IPS-20b (cell line): Measurements from ENCODE around the gene ARSB.
"Not testable (repeated sequence)": the region's sequence is repeated elsewhere in the genome, so short reads cannot be mapped to it uniquely, and the experiment has no call there.

Experiments used
- H3K27ac ChIP-seq: one replicate; pipeline ENCODE4 v1.5.1; 2013; ENCODE audit warnings: low read length
- H3K27me3 ChIP-seq: 2 replicates; pipeline ENCODE4 v1.6.1; 2013; ENCODE audit warnings: mild to moderate bottlenecking, low read length, inconsistent platforms; ENCODE audit not compliant: insufficient read depth
- H3K36me3 ChIP-seq: 2 replicates; pipeline ENCODE4 v1.6.1; 2013; ENCODE audit warnings: low read depth, mild to moderate bottlenecking, inconsistent platforms, low read length, moderate library complexity; ENCODE audit not compliant: insufficient read depth
- H3K4me1 ChIP-seq: 2 replicates; pipeline ENCODE4 v1.6.1; 2013; ENCODE audit warnings: mild to moderate bottlenecking, control low read depth, inconsistent platforms, low read length, moderate library complexity; ENCODE audit not compliant: insufficient read depth
- H3K4me3 ChIP-seq: 2 replicates; pipeline ENCODE4 v1.5.1; 2013; ENCODE audit warnings: mild to moderate bottlenecking, low read length, inconsistent platforms
- H3K9ac ChIP-seq: 2 replicates; pipeline ENCODE4 v1.6.1; 2013; ENCODE audit warnings: low read depth, mild to moderate bottlenecking, inconsistent platforms, low read length, moderate library complexity
- H3K9me3 ChIP-seq: 2 replicates; pipeline ENCODE4 v1.6.1; 2013; ENCODE audit warnings: mild to moderate bottlenecking, low read depth, low read length, inconsistent platforms; ENCODE audit not compliant: insufficient read depth

Gene ARSB

DNA sequence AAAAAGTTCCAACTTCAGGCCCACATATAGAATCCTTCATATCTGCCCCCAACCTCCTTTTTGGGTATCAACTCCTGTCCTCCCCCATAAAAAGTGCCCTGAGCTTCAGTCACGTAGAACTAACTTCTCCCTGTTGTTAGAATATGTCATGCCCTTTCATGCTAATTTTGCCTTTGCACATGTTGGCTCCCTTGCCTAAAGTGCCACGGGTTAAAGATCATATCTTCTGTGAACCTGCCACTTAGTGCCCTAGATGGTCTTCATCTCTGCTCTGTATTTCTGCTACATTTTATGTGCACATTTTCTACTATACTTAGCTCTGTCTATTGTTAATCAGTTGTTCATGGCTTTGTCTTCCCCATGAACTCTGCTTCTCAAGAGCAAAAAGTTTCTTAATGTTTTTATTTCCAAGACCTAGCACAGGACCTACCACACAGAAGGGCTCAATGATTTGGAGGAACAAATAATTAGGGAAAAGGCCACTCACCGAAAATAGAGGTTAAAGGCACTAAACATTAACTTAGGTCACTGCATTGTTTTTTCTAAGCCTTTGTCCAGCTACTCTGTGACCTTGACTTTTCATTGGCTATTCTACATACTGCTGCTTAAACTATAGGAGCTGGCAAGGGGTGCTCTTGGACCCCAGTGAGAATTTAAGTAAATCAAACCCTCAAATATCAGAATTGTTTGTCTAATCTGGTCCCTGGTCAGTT lies 94.3 kb downstream of the ARSB start:
- no peaks in the 10 kb centered on the region for H3K4me1 ChIP-seq

DNA sequence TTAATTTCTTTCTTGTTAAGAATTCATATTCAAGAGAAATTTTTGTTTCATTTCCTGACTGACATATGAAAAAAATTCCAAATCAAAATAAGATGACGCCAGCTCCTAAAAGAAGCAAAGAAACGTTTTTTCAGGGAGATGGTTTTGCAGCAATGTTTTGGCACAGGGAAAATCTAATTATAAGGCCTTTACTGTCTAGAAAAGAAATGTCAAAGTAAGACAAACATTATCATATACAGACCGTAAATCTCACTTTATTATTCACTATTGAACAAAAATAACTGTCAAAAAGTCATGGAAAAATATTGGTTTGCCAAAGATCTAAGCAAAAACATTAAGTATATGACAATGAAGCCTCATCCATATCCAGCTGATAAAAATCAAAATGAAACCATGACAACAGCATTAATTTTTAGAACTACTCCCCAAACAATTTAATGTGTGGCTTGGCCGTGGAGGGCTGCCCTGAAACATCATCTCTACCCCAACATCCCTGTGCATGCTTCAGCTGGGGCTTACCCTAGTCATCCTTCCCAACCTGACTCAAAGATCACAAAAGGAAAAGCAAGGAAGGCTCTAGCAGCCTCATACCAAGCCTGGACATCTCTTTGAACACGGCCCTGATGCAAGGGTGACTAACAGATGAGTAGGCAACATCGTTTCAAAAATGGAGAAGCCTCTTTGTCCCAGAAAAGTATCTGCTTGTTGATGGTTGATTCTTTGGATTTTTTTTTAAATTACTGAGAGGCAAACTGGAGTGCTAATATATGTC lies 95.6 kb downstream of the ARSB start:
- Histone ChIP-seq H3K27ac (no peak overlapping the region), H3K9me3 (no peaks in the 10 kb centered on the region), H3K4me3 (no peak overlapping the region), H3K36me3 (no peaks in the 10 kb centered on the region), H3K27me3 (no peaks in the 10 kb centered on the region), H3K9ac (no peak overlapping the region), H3K4me1 (no peaks in the 10 kb centered on the region)

More for the DNA sequence above, 94.3 kb downstream of the ARSB start:
- Histone ChIP-seq H3K9me3 (no peaks in the 10 kb centered on the region), H3K9ac (no peak overlapping the region), H3K27ac (no peak overlapping the region), H3K4me3 (no peak overlapping the region), H3K27me3 (no peaks in the 10 kb centered on the region), H3K36me3 (no peaks in the 10 kb centered on the region)

DNA sequence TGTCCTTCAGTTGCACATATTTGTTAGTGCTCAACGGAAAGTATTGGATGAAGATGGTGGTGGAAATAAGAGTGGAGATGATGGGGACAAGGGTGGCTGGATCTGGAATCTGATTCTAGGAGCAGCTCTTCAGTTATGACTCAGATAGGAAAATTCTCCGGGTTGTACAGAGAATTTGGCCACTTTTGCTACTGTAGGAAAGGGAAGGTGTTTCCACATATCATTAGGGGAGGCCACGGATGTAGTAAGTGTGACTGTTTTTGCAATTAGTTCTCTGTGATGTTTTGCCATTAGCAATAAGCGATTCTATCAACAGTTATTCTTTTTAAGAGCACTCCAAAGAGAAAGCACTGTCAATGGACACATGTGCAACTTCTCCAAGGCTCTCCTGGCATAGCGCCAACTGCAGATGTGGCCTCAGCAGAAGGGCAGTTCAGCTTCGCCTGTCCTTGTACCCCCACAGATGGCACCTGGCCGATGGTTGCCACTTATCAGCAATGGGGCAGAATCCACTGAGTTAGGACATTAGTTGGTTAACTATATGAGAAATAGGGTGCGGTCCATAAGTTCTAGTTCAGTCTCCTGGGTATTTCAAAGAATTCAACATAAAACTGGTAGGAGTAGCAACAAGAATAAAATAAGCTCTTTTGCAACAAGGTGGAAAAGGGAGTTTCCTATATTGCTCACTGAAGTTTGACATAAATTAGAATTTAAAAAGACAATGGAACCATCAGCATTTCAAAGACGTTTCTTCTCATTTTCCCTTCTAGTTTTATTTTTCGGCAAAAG lies 96.3 kb downstream of the ARSB start:
- H3K4me1 ChIP-seq, result no peaks in the 10 kb centered on the region
- no peak overlapping the region for H3K27ac ChIP-seq
- no peak overlapping the region for H3K4me3 ChIP-seq
- H3K9ac ChIP-seq, result no peak overlapping the region
- no peaks in the 10 kb centered on the region for H3K9me3 ChIP-seq
- H3K27me3 ChIP-seq, result no peaks in the 10 kb centered on the region
- H3K36me3 ChIP-seq, result no peaks in the 10 kb centered on the region

DNA sequence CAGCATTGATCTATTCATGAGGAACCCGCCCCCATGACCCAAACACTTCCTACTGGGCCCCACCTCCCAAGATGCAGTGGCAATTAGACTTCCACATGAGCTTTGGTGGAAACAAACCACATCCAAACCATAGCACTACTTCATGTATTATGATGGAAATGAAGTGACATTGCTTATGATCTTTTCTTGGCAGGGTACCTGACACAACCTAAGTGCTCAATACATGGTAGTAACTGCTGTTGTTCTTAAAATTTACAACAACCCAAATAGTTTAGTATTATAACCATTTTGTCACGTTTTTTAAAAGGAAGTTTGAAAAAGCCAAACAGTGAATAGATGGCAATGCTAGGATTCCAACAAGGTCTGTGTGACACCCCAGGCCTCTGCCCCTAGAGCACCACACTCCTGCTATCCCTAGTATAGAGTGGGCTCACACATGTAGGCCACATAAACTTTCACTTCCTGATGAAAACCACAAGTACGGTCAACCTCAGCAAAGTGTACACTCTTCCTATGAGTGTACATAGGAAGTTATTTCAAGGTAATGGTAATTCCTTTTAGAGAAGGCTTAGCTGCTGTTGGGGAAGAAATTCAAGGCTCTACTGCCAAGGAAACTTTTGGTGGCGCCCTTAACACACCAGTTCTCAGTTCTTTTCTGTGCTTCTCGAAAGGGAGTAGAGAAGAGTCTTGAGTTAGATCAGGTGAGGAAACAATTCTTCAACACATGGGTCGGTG lies 97.6 kb downstream of the ARSB start:
- H3K4me1 ChIP-seq, result no peaks in the 10 kb centered on the region

DNA sequence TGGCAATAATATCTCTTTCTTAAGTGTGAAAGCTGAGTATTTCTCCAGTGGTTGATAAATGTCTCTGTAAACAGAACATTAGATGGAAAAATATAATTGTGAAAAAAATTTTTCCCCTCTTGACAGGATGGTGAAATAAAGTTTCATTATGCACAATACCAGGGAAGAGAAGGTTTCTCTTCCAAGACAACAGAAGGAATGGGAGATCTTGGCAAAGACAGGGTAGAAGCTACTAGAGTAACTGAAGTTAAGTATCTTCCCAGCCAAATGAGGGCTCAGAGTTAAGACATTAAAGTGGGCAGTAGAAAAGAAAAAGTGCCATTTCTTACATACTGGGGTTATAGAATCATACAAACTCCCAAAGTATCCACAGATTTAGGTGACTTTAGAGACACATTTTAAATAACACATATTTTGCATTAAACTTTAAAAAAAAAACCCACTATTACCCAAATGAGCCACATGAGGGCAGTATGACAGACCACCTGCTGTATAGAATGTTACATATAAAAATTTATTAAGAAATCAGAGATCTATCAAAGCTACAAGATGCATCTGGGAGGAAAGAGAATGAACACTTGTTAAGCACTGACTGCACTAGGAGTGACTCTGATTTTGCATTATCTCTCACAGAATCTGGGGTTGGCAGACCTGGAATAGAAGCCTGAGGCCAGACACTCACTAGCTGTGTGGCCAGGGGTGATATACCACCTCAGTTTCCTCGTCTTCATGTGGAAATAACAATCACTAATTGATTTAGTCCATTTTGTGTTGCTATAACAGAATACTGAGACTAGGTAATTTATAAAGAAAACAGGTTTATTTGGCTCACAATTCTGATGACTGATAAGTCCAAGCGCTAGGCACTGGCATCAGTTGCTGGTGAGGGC lies 98.5 kb downstream of the ARSB start:
- Histone ChIP-seq H3K27me3 (no peaks in the 10 kb centered on the region), H3K4me3 (no peak overlapping the region), H3K4me1 (no peaks in the 10 kb centered on the region), H3K9ac (no peak overlapping the region), H3K27ac (no peak overlapping the region), H3K36me3 (no peaks in the 10 kb centered on the region), H3K9me3 (no peaks in the 10 kb centered on the region)

More for the DNA sequence above, 97.6 kb downstream of the ARSB start:
- H3K36me3 ChIP-seq, result no peaks in the 10 kb centered on the region
- H3K4me3 ChIP-seq, result no peak overlapping the region
- H3K27me3 ChIP-seq, result no peaks in the 10 kb centered on the region
- no peak overlapping the region for H3K9ac ChIP-seq
- no peaks in the 10 kb centered on the region for H3K9me3 ChIP-seq
- H3K27ac ChIP-seq, result no peak overlapping the region

DNA sequence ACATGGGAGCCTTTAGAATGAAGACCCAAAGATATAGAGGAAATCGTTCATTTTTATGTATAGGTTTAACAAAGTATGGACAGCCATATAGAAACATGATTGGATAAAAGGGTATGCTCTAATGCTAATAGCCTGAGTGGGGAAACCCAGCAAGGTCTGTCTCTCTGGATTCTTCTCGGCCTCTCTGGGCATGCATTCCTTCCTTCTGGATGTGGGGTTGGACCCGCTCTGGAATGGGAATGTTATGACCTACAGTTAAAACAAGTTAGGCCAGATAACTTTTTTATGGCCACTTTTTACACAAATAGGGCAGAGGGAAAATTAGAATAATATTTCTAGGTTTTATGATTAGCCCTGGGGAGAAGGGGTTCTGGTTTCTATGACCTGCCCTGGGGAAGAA lies 103.2 kb downstream of the ARSB start:
- Histone ChIP-seq H3K4me3 (no peak overlapping the region), H3K27ac (no peak overlapping the region), H3K9ac (no peak overlapping the region), H3K36me3 (no peaks in the 10 kb centered on the region), H3K9me3 (no peaks in the 10 kb centered on the region), H3K4me1 (no peaks in the 10 kb centered on the region), H3K27me3 (no peaks in the 10 kb centered on the region)

DNA sequence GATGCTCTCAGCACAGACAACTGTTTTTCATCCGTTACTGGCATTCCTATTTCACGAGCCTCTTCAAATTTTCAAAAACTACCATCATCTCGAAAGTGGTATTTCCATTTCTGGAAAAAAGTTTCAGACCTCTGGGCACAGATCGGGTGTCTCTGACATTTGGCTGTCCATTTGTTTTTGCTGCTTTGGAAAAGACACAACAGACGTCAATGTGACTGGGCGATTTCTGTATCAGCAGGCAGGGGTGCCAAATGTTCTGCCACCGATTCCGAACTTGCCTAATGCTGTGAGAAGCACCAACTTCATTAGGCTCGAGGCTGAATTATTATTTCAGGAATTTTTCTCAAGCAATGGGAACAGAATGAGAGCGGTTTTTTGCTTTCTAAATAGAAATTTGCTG lies 105.6 kb downstream of the ARSB start:
- Histone ChIP-seq H3K4me3 (no peak overlapping the region), H3K9ac (no peak overlapping the region), H3K27me3 (no peaks in the 10 kb centered on the region)

DNA sequence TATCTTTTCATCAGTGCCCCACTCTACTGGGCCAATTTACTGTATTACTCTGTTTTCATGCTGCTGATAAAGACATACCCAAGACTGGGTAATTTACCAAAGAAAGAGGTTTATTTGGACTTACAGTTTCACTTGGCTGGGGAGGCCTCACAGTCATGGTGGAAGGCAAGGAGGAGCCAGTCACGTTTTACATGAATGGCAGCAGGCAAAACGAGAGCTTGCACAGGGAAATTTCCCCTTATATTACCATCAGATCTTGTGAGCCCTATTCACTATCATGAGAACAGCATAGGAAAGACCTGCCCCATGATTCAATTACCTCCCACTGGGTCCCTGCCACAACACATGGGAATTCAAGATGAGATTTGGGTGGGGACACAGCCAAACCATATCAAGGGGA lies 119.0 kb downstream of the ARSB start:
- H3K9ac ChIP-seq, H3K4me3 ChIP-seq, H3K27me3 ChIP-seq, H3K4me1 ChIP-seq, H3K36me3 ChIP-seq, H3K27ac ChIP-seq, H3K9me3 ChIP-seq: not testable (repeated sequence)

More for the DNA sequence above, 105.6 kb downstream of the ARSB start:
- H3K9me3 ChIP-seq, result no peaks in the 10 kb centered on the region
- no peaks in the 10 kb centered on the region for H3K4me1 ChIP-seq
- H3K27ac ChIP-seq, result no peak overlapping the region
- H3K36me3 ChIP-seq, result no peaks in the 10 kb centered on the region

DNA sequence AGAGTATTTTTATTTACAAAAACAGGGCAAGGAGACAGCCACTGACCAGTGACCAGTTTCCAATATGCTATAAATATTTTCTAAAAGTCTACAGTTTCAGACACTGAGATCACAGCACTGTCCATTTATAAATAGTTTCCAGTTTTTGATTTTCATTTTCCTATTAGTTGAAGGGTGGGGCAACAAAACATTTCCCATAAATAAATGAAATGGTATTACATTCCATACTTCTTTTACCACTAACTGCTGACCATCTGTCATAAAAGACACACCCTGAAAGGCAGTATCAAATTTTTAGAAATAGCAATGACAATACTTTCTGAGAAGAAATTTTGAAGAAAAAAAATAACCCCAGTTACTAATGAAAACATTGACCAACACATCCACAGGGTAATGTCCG lies 126.7 kb downstream of the ARSB start:
- peaks cover 27% of the 10 kb centered on the region for H3K9me3 ChIP-seq
- H3K27me3 ChIP-seq, result no peaks in the 10 kb centered on the region
- no peak overlapping the region for H3K9ac ChIP-seq
- H3K27ac ChIP-seq, result no peak overlapping the region
- no peak overlapping the region for H3K4me3 ChIP-seq
- H3K36me3 ChIP-seq, result 0 out of 2 replicates have a peak, but pooled peaks cover 6% of the 10 kb centered on the region
- H3K4me1 ChIP-seq, result no peaks in the 10 kb centered on the region

DNA sequence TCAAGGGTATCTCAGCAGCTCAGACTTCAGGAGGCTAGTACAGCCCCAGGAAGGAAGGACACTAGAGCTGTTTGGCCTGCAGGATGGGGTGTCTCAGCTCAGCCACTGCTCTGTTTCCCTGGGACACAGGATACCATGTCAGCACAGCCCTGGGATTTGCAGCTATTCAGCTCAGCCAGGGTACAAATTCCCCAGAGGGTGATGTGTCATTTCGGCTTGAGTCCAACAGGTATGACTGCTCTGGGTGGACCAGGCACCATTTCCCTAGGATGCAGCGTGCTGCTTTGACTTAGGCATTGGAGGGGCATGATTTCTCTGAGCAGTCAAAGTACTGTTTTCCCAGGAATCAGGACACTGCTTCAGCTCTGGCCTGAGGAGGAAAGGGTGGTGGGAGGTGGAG lies 130.1 kb downstream of the ARSB start:
- H3K9ac ChIP-seq, result no peak overlapping the region
- H3K27ac ChIP-seq, result no peak overlapping the region
- H3K27me3 ChIP-seq, result no peaks in the 10 kb centered on the region
- peaks cover 27% of the 10 kb centered on the region for H3K9me3 ChIP-seq
- no peaks in the 10 kb centered on the region for H3K4me1 ChIP-seq
- no peak overlapping the region for H3K4me3 ChIP-seq
- H3K36me3 ChIP-seq, result 0 out of 2 replicates have a peak, but pooled peaks cover 6% of the 10 kb centered on the region
